GM21528 (cell line): ENCODE measurements around the gene NOP53.
"Not testable (repeated sequence)": the region's sequence is repeated elsewhere in the genome, so short reads cannot be mapped to it uniquely, and the experiment has no call there.

Experiments used
- ATAC-seq: cut with Tn5 transposase; IDR thresholded peaks from one replicate; pipeline ENCODE4 v1.9.1; 2021; ENCODE audit warnings: mild to moderate bottlenecking, moderate library complexity; ENCODE audit not compliant: unreplicated experiment, low FRiP score

NOP53 gene

DNA sequence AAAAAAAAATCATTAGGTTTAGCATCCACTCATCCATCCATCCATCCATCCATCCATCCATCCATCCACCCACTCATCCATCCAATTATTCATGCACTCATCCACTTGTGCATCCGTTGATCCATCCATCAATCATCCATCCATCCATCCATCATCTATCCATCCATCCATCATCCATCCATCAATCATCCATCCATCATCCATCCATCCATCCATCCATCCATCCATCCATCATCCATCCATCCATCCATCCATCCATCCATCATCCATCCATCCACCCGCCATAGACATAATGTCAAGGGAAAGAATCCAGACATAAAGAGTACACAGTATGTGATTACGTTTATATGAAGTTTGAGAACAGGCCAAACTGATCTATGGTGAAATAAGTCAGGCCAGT is 24.2 kb downstream of the NOP53 start:
- ATAC-seq = no peak

GRCh38 chr19:47771291-47771690 is 25.9 kb downstream of the NOP53 start:
- ATAC-seq = not testable (repeated sequence)

- no peak for ATAC-seq
These were observed 31.2 kb downstream of the NOP53 start for GRCh38 chr19:47776568-47776967.

- not testable (repeated sequence) for ATAC-seq
These were observed 32.1 kb downstream of the NOP53 start for GRCh38 chr19:47777245-47778048.

DNA sequence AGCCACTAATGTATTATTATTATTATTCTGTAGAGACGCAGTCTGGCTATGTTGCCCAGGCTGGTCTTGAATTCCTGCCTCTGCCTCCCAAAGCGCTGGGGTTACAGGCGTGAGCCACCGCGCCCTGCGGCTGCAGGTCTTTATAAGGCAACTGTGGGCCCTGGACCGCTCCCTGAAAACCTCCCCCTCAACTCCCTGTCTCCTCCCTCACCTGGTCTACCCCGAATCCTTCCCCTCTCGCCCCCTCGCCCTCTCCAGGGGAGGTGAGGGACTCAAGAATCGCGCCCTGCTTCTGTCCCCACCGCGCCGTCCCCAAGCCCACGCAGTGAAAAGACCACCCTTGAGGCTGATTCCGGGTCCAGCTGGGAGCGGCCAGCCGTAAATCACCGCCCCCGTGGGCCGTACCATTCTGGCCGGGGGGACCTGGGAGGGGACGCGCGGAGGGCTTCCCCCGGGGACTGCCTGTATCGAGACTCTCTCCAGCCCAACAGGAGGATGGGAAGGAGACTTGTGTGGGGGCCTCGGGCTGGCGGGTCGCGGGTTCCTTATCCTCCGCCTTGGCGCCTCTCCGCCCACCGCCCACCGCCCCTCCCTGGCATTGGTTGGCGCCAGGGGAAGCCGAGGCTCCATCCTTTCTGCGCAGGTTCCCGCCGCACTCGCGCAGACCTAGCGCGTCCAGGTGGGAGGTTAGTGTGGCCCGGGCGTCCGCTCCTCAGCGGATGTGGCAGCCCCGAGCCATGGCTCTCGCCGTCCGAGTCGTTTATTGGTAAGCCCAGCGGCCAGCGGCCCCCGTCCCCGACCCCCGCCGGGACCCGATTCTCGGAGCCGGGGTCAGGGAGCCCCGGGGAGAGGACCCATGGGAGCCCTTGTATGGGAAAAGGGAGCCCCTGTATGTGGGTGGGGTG is 33.0 kb downstream of the NOP53 start, which contains the start of gene SELENOW:
Gene SELENOW, plus strand, starts transcription at position 655 of the 905 bp plus-strand sequence. Its CDS starts 83 bp downstream, at position 738.
- ATAC-seq = peak; percentile 64

DNA sequence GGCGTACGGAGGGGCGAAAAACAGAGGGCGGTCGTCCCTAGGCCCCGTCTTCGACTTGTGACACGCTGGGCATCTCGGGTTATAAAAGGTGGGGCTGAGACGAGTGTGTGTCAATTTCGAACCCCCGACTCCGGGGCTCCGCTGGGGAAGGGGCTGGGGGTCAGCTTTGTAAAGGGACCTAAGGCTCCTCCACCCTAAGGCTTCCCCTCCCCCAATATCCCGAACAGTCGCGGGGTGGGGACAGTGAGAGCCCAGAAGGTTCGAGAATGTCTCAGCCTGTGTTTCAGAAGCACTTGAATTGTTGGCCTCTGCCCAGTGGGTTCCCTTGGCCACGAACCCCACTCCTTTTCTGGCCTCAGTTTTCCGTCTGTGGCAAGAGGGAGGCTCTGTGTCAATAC is 33.6 kb downstream of the NOP53 start:
- ATAC-seq = no peak

DNA sequence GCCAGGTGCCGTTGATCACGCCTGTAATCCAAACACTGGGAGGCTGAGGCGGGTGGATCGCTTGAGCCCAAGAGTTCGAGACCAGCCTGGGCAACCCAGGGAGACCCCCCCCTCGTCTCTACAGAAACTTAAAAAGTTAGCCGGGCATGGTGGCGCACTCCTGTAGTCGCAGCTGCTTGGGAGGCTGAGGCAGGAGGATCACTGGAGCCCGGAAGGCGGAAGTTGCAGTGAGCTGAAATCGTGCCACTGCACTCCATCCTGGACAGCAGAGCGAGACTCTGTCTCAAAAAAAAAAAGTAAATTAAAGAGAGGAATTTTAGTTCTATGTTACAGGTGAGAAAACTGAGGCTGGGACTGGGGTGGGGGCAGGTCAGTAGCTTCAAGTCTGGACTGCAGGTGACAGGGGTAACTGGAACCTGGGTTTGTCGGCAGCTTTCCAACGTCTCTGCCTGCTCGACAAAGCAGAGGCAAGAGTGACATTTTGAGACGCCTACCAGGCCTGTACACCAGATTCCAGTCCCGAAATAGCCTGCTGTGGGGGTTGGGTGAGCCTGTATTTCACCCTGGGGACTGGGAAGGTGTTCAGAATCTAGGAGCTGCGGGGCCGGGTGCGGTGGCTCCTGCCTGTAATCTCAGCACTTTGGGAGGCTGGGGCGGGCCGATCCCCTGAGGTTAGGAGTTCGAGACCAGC is 34.3 kb downstream of the NOP53 start:
- ATAC-seq = no peak

DNA sequence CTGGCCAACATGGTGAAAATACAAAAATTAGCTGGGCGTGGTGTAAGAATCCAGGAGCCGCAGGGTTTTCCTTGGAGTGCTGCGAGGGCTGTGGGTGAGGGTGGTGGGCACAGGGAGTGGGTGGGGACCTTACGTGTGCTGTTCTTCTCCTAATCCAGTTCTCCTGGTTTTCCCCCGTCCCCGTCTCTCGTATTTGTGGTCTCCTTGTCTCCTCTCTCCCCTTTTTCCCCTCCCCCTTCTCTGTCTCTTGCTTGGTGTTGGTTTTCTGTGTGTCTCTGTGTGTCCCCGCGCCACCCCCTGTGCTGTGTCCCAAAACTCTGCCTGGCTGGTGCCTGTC is 34.8 kb downstream of the NOP53 start:
- no peak for ATAC-seq

- ATAC-seq = no peak
These were observed 36.4 kb downstream of the NOP53 start for GRCh38 chr19:47781590-47782262.

GRCh38 chr19:47786566-47786965 is 41.2 kb downstream of the NOP53 start:
- ATAC-seq = no peak

DNA sequence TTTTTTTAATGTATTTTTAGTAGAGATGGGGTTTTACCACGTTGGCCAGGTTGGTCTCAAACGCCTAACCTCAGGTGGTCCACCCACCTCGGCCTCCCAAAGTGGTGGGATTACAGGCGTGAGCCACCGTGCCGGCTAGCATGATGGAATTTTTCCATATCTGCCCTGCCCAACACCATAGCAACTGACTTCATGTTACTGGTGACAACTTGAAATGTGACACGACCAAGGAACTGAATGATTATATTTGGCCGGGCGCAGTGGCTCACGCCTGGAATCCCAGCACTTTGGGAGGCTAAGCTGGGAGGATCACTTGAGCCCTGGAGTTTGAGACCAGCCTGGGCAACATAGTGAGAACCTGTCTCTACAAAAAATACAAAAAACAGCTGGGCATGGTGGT is 42.0 kb downstream of the NOP53 start:
- not testable (repeated sequence) for ATAC-seq

- not testable (repeated sequence) for ATAC-seq
These were observed 44.5 kb downstream of the NOP53 start for GRCh38 chr19:47789811-47790210.

- ATAC-seq = no peak
These were observed 45.1 kb downstream of the NOP53 start for GRCh38 chr19:47790398-47790814.

DNA sequence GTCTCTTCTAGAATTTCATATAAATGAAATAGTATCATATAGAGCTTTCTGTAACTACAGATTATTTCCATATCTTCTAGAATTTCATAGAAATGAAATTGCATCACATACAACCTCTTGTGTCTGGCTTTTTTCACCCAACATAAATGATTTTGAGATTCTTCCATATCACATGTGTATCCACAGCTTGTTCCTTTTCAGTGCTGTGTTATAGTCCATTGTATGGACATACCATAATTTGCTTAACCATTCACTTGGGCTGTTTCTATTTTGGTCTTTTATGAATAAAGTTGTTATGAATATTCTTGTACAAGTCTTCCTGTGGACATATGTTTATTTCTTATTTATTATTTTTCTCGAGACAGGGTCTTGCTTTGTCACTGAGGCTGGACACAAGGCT is 47.3 kb downstream of the NOP53 start:
- ATAC-seq = no peak

DNA sequence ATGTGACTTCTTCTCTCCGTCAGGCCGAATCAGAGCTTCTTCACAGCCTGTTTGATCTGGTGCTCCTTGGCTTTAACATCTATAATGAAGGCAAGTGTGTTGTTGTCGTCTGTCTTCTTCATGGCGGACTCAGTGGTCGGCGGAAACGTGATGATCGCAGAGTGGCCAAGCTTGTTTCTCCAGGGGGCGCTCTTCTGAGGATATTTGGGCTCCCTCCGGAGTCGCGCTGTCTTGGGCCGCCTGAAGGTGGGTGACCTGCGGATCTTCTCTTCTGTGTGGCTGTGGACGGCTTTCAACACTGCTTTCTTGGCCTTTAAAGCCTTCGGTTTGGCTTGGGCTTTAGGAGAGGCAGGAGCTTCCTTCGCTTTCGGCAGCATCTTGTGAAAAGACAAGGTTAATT is 49.2 kb downstream of the NOP53 start:
- ATAC-seq = no peak

DNA sequence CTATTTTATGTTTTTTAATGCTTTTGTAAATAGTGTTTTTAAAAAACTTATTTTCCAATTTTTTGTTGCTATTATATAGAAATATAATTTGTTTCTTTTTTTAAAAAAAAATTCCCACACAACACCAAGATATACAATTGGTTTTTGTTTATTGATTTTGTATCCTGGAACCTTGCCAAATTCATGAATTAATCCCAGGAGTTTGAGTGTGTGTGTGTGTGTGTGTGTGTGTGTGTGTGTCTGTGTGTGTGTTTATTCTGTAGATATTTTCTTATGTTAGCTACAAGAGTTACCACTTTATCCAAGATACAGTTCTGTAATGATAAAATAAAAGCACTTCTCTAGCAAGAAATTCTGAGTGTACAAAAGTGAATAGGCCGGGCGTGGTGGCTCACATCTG is 51.4 kb downstream of the NOP53 start:
- ATAC-seq = no peak

GRCh38 chr19:47797996-47798903 is 52.9 kb downstream of the NOP53 start:
- ATAC-seq = no peak

- ATAC-seq = no peak
These were observed 53.5 kb downstream of the NOP53 start for GRCh38 chr19:47798904-47799266.

DNA sequence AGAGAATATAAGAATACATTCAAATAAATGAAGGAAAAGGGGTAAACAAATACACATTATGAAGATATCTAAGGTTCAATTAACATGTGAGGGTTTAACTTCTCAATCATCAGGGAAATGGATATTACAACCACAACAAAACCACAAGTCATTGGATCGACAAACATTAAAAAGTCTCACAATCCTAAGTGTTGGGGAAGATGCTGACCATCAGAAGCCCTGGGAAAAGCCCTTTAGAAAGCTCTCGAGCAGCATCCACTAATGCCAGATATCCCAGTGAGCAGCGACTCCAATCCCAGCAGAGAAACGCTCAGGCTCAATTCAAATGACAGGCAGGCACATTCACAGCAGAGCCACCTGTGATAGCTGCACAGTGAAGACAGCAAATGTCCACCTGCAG is 55.9 kb downstream of the NOP53 start:
- no peak for ATAC-seq
